H1 (cell line): Measurements from ENCODE around the gene NR1I2. TPM values are rescaled to one million over a fixed set of nuclear protein-coding genes. Genes with fewer than 3 reads are reported as not detected.

Experiments used
- CTCF ChIA-PET: fragments of 300-600 bp; sonication (Branson Sonifier 250); formaldehyde crosslinking; loops from one replicate; lab custom pipeline; 2021; ENCODE audit not compliant: partially characterized antibody; lab: Charles Lee
- POLR2A ChIA-PET: fragments of 300-600 bp; sonication (Branson Sonifier 250); formaldehyde crosslinking; loops from one replicate; lab custom pipeline; 2021; ENCODE audit warnings: inconsistent platforms; ENCODE audit not compliant: partially characterized antibody; lab: Charles Lee
- DNase-seq, 2 experiments: peaks; one replicate each; pipeline versions ENCODE4 v3.0.0 to v3.0.0-alpha.2; 2010 to 2022; ENCODE audit warnings: low spot score in 2 of 2, low read depth in 1 of 2, mixed read lengths in 1 of 2
- FAIRE-seq: peaks from 2 replicates; lab custom pipeline; 2011; peaks lifted over from hg19 to GRCh38; lab: Jason Lieb, UNC
- H2AFZ ChIP-seq: 2 replicates; pipeline ENCODE4 v1.8.1; 2012; ENCODE audit warnings: low read length, inconsistent platforms
- H2AK5ac ChIP-seq: 2 replicates; pipeline ENCODE4 v1.6.1; 2013; ENCODE audit warnings: low read depth, low read length
- H2BK120ac ChIP-seq: replicated peaks from 2 replicates; pipeline ENCODE3; 2013; ENCODE audit warnings: low read depth, low read length, inconsistent platforms
- H2BK12ac ChIP-seq: 2 replicates; pipeline ENCODE4 v1.6.1; 2013; ENCODE audit warnings: low read depth, low read length
- H2BK15ac ChIP-seq: 2 replicates; pipeline ENCODE4 v1.6.1; 2013; ENCODE audit warnings: low read length
- H2BK20ac ChIP-seq: 2 replicates; pipeline ENCODE4 v1.6.1; 2013; ENCODE audit warnings: low read length
- H2BK5ac ChIP-seq: 2 replicates; pipeline ENCODE4 v1.6.1; 2013; ENCODE audit warnings: low read depth, low read length
- H3K14ac ChIP-seq: 2 replicates; pipeline ENCODE4 v1.6.1; 2013; ENCODE audit warnings: inconsistent platforms; ENCODE audit not compliant: insufficient read length
- H3K18ac ChIP-seq: 2 replicates; pipeline ENCODE4 v1.6.1; 2013; ENCODE audit warnings: low read length; ENCODE audit errors: extremely low read depth
- H3K23ac ChIP-seq: 2 replicates; pipeline ENCODE4 v1.6.1; 2013; ENCODE audit warnings: inconsistent platforms; ENCODE audit not compliant: insufficient read length
- H3K23me2 ChIP-seq: 2 replicates; pipeline ENCODE4 v1.6.1; 2013; ENCODE audit warnings: low read depth, low read length
- H3K27ac ChIP-seq: 2 replicates; pipeline ENCODE4 v1.6.1; 2011; ENCODE audit warnings: low read depth, low read length, inconsistent platforms
- H3K27me3 ChIP-seq, 4 experiments: replicated peaks in 1 of 4; 1 replicate in 1 of 4; 2 replicates in 3 of 4; pipeline versions ENCODE4 v1.6.1 to v1.8.1; 2011 to 2013; ENCODE audit warnings: low read length in 3 of 4, mild to moderate bottlenecking in 3 of 4, inconsistent platforms in 2 of 4, mixed read lengths in 2 of 4, moderate library complexity in 1 of 4; ENCODE audit not compliant: control insufficient read depth in 3 of 4, insufficient read depth in 3 of 4; ENCODE audit errors: extremely low read depth in 1 of 4
- H3K36me3 ChIP-seq, 4 experiments: 2 replicates each; pipeline versions ENCODE4 v1.6.1 to v1.8.1; 2011 to 2013; ENCODE audit warnings: mild to moderate bottlenecking in 4 of 4, low read length in 3 of 4, moderate library complexity in 2 of 4, control low read depth in 1 of 4, inconsistent platforms in 1 of 4; ENCODE audit not compliant: insufficient read depth in 4 of 4, control insufficient read depth in 2 of 4
- H3K4ac ChIP-seq: replicated peaks from 2 replicates; pipeline ENCODE3; 2013; ENCODE audit warnings: low read length, low read depth, mixed read lengths, inconsistent platforms; ENCODE audit not compliant: insufficient read length
- H3K4me1 ChIP-seq, 4 experiments: replicated peaks in 1 of 4; 1 replicate in 1 of 4; 2 replicates in 3 of 4; pipeline versions ENCODE4 v1.6.1 to v1.8.1; 2011 to 2013; ENCODE audit warnings: low read length in 3 of 4, inconsistent platforms in 2 of 4, mixed read lengths in 1 of 4; ENCODE audit not compliant: insufficient read depth in 4 of 4, control insufficient read depth in 3 of 4
- H3K4me2 ChIP-seq, 2 experiments: 2 replicates each; pipeline versions ENCODE4 v1.6.1 to v1.8.1; 2011 to 2013; ENCODE audit warnings: low read depth in 2 of 2, low read length in 2 of 2, control low read depth in 1 of 2, inconsistent platforms in 1 of 2, mild to moderate bottlenecking in 1 of 2; ENCODE audit not compliant: insufficient read depth in 1 of 2
- H3K4me3 ChIP-seq, 4 experiments: fragments of 200-600, 300-600 bp in 1 of 4; sonication (generic), shearing (Covaris generic), sonication (Bioruptor Twin) in 1 of 4; 2 replicates each; pipeline versions ENCODE4 v1.5.1 to v1.8.1; 2011 to 2016; ENCODE audit warnings: low read length in 4 of 4, low read depth in 3 of 4, control low read depth in 2 of 4, inconsistent platforms in 2 of 4, mild to moderate bottlenecking in 2 of 4, mixed read lengths in 1 of 4, moderate library complexity in 1 of 4; ENCODE audit not compliant: insufficient read depth in 2 of 4; ENCODE audit errors: extremely low read depth in 1 of 4
- H3K56ac ChIP-seq: replicated peaks from 2 replicates; pipeline ENCODE3; 2013; ENCODE audit warnings: low read depth, mild to moderate bottlenecking, mixed read lengths, low read length, inconsistent platforms; ENCODE audit not compliant: insufficient read length
- H3K79me1 ChIP-seq: 2 replicates; pipeline ENCODE4 v1.6.1; 2013; ENCODE audit warnings: low read depth, low read length, control low read depth
- H3K79me2 ChIP-seq, 2 experiments: 2 replicates each; pipeline versions ENCODE4 v1.6.1 to v1.8.1; 2012 to 2013; ENCODE audit warnings: low read length in 2 of 2, mild to moderate bottlenecking in 2 of 2, inconsistent platforms in 1 of 2; ENCODE audit not compliant: insufficient read depth in 2 of 2, control insufficient read depth in 1 of 2
- H3K9ac ChIP-seq, 4 experiments: replicated peaks in 1 of 4; 1 replicate in 1 of 4; 2 replicates in 3 of 4; pipeline versions ENCODE4 v1.6.1 to v1.8.1; 2011 to 2013; ENCODE audit warnings: low read depth in 3 of 4, low read length in 3 of 4, control low read depth in 2 of 4, mild to moderate bottlenecking in 2 of 4, moderate library complexity in 2 of 4, inconsistent platforms in 1 of 4; ENCODE audit errors: extremely low read depth in 1 of 4
- H3K9me3 ChIP-seq, 2 experiments: 2 replicates each; pipeline versions ENCODE4 v1.6.1 to v1.8.1; 2012 to 2013; ENCODE audit warnings: mild to moderate bottlenecking in 2 of 2, moderate library complexity in 2 of 2, control low read depth in 1 of 2, inconsistent platforms in 1 of 2, low read depth in 1 of 2, low read length in 1 of 2, mixed read lengths in 1 of 2; ENCODE audit not compliant: insufficient read depth in 2 of 2
- H4K20me1 ChIP-seq, 2 experiments: replicated peaks in 1 of 2; 2 replicates each; pipeline versions ENCODE3 to v1.8.1; 2011 to 2013; ENCODE audit warnings: inconsistent platforms in 2 of 2, low read length in 2 of 2, mild to moderate bottlenecking in 1 of 2; ENCODE audit not compliant: insufficient read depth in 2 of 2, control insufficient read depth in 1 of 2
- H4K5ac ChIP-seq: 2 replicates; pipeline ENCODE4 v1.6.1; 2013; ENCODE audit warnings: low read length, low read depth, mixed read lengths, inconsistent platforms; ENCODE audit not compliant: insufficient read length
- H4K8ac ChIP-seq: 2 replicates; pipeline ENCODE4 v1.8.0; 2013; ENCODE audit warnings: mild to moderate bottlenecking, moderate library complexity, low read length, inconsistent platforms; ENCODE audit not compliant: insufficient read depth; ENCODE audit errors: extremely low read depth
- H4K91ac ChIP-seq: replicated peaks from 2 replicates; pipeline ENCODE3; 2013; ENCODE audit warnings: low read length, mixed read lengths, inconsistent platforms; ENCODE audit not compliant: insufficient read length
- CHD2 ChIP-seq: IDR thresholded peaks from 2 replicates; pipeline ENCODE4 v1.6.1; 2012; ENCODE audit warnings: low read length, improper control_type of control experiment
- EZH2 ChIP-seq: fragments of 200-600 bp; sonication (generic); IDR thresholded peaks from 2 replicates; pipeline ENCODE4 v1.7.1; 2012; ENCODE audit warnings: low read depth, mild to moderate bottlenecking, moderate library complexity, low read length, inconsistent platforms; ENCODE audit not compliant: severe bottlenecking
- MAFK ChIP-seq: IDR thresholded peaks from 2 replicates; pipeline ENCODE4 v1.6.1; 2012; ENCODE audit warnings: low read depth, mild to moderate bottlenecking, improper control_type of control experiment, low read length
- POU5F1 ChIP-seq: IDR thresholded peaks from 2 replicates; pipeline ENCODE4 v1.6.1; 2011; ENCODE audit warnings: low read depth, mild to moderate bottlenecking, low read length, moderate library complexity
- WGBS, 2 experiments: shearing (Covaris generic) in 1 of 2; methylation state at CpG; one replicate each; pipeline versions ENCODE4 v1.1.6 to v1.1.7; 2013 to 2015; ENCODE audit warnings: low lambda C conversion rate in 2 of 2, mixed read lengths in 2 of 2, inconsistent platforms in 1 of 2, low coverage in 1 of 2, missing lambda C conversion rate in 1 of 2; ENCODE audit not compliant: insufficient replicate concordance in 2 of 2, insufficient coverage in 1 of 2, insufficient read length in 1 of 2; ENCODE audit errors: extremely low coverage in 1 of 2, missing lambda C conversion rate in 1 of 2; 5-methylcytosine and 5-hydroxymethylcytosine counted together
- polyA plus RNA-seq, 7 experiments: library from polyadenylated mRNA; depleted of rRNA in 3 of 7; stranded (reverse) in 5 of 7; unstranded in 2 of 7; fragments of >200 nt in 5 of 7; fragments of 200-250 nt in 2 of 7; gene quantifications; 1 replicate in 5 of 7; 2 replicates in 1 of 7; 4 replicates in 1 of 7; pipeline versions ENCODE4 v1.2.1 to v1.2.3, GENCODE V29; 2011 to 2013; ENCODE audit warnings: missing spikeins in 2 of 7, mixed read lengths in 2 of 7
- total RNA-seq: library from RNA; stranded (reverse); fragmentation: NEBNext Ultra II Directional; extraction: Animal tissue kit (Norgen Biotek cat#: 25700); gene quantifications from 2 replicates; pipeline ENCODE4 v1.2.1, GENCODE V29; 2021
- TF ChIP-seq, protein P1 (sequence below): IDR thresholded peaks from 2 replicates; pipeline ENCODE4 v1.6.1; 2012; ENCODE audit warnings: inconsistent platforms

The NR1I2 gene
- total and polyA plus RNA-seq, 2 of the 8 experiments (the other 6 are each of a cell fraction or from before 2014, with no cell fraction given): 0.28 to 1.8 TPM

- Histone ChIP-seq H3K27me3 (peaks cover 0 to 6% (median 1%) of the 10 kb centered on the region in 4 experiments; a peak in 3 of 7 replicates), H3K56ac (no peak overlapping the region), H2BK12ac (no peak overlapping the region), H2AK5ac (no peak overlapping the region), H4K8ac (no peak overlapping the region), H4K20me1 (no peaks in the 10 kb centered on the region), H3K4ac (no peak overlapping the region), H3K4me3 (no peak overlapping the region), H4K91ac (no peak overlapping the region), H3K9ac (no peak overlapping the region), H3K23me2 (no peaks in the 10 kb centered on the region), H4K5ac (no peak overlapping the region), H3K36me3 (no peaks in the 10 kb centered on the region), H2AFZ (no peak overlapping the region), H2BK5ac (no peak overlapping the region), H2BK20ac (no peak overlapping the region), H2BK120ac (no peak overlapping the region), H2BK15ac (no peak overlapping the region), H3K79me2 (no peaks in the 10 kb centered on the region), H3K27ac (no peak overlapping the region), H3K79me1 (no peaks in the 10 kb centered on the region), H3K18ac (no peak overlapping the region), H3K4me1 (no peaks in the 10 kb centered on the region), H3K9me3 (no peaks in the 10 kb centered on the region), H3K4me2 (no peak overlapping the region), H3K23ac (no peak overlapping the region), H3K14ac (no peak overlapping the region)
- TF ChIP-seq, protein P1, sequence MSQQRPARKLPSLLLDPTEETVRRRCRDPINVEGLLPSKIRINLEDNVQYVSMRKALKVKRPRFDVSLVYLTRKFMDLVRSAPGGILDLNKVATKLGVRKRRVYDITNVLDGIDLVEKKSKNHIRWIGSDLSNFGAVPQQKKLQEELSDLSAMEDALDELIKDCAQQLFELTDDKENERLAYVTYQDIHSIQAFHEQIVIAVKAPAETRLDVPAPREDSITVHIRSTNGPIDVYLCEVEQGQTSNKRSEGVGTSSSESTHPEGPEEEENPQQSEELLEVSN: no peak
- TF ChIP-seq MAFK: no peak
- TF ChIP-seq EZH2: no peak
- no peak for TF ChIP-seq POU5F1
- no peak for TF ChIP-seq CHD2
- WGBS, 2 experiments: 88% methylated on average over 8 of the region's 8 CpGs; no CpG with 5 or more reads in 1 of the 2 experiments
- FAIRE-seq (no peak), DNase-seq (no peak)
- ChIA-PET CTCF (interaction anchor here (0.6 to 3.3 kb wide), 5 partner anchors 10 to 368 kb away, joined by 3 to 17 read pairs (median 3); no protein-coding TSS in a partner anchor), POLR2A (interaction anchor here (0.9 to 2.7 kb wide), 3 partner anchors 7 to 280 kb away, joined by 3 to 10 read pairs (median 4); no protein-coding TSS in a partner anchor)
Observed at GRCh38 chr3:119815716-119816115, 33.8 kb downstream of the NR1I2 start.
